ENCODE measurements around the gene CDAN1.
A peak's percentile ranks its signal among the peaks of the same experiment; 100 is the strongest.

CDAN1 gene

GRCh38 chr15:42734076-42734672 is 2.8 kb downstream of the CDAN1 start:
- no peak overlapping the region for H2AFZ ChIP-seq (ENCODE audit: low read length)
- no peaks in the 10 kb centered on the region for H3K27me3 ChIP-seq (ENCODE audit: insufficient read depth, low read length, poor library complexity, severe bottlenecking)
- peaks cover 18% of the 10 kb centered on the region; the same call in 1 of the 2 replicates for H3K36me3 ChIP-seq (ENCODE audit: insufficient read depth, low read length)
- no peaks in the 10 kb centered on the region for H3F3A ChIP-seq (ENCODE audit: low read depth)
- H3K9me3 ChIP-seq (ENCODE audit: insufficient read depth, low read depth, low read length), result no peaks in the 10 kb centered on the region
- peaks cover 23% of the 10 kb centered on the region for H4K20me1 ChIP-seq (ENCODE audit: insufficient read depth, low read length, poor library complexity, severe bottlenecking)
- peaks cover 37% of the 10 kb centered on the region for H3K79me2 ChIP-seq (ENCODE audit: insufficient read depth, low read length)
- TF ChIP-seq EZH2phosphoT487 (IDR thresholded peaks at IDR 0.05; ENCODE audit: borderline replicate concordance), result no peak
- TF ChIP-seq, protein P1, sequence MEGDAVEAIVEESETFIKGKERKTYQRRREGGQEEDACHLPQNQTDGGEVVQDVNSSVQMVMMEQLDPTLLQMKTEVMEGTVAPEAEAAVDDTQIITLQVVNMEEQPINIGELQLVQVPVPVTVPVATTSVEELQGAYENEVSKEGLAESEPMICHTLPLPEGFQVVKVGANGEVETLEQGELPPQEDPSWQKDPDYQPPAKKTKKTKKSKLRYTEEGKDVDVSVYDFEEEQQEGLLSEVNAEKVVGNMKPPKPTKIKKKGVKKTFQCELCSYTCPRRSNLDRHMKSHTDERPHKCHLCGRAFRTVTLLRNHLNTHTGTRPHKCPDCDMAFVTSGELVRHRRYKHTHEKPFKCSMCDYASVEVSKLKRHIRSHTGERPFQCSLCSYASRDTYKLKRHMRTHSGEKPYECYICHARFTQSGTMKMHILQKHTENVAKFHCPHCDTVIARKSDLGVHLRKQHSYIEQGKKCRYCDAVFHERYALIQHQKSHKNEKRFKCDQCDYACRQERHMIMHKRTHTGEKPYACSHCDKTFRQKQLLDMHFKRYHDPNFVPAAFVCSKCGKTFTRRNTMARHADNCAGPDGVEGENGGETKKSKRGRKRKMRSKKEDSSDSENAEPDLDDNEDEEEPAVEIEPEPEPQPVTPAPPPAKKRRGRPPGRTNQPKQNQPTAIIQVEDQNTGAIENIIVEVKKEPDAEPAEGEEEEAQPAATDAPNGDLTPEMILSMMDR (conservative IDR thresholded peaks at IDR 0.05; ENCODE audit: low read length), result no peak
- no peaks in the 10 kb centered on the region for H3K9me2 ChIP-seq (replicated peaks; ENCODE audit: low read depth, low read length)
- peak overlapping the region; percentile 89 for H3K9ac ChIP-seq (ENCODE audit: low read depth, low read length, poor library complexity, severe bottlenecking)
- peaks cover 25% of the 10 kb centered on the region for H3K4me1 ChIP-seq (ENCODE audit: insufficient read depth, low read length, poor library complexity, severe bottlenecking)
- no peak overlapping the region for H3K4me3 ChIP-seq (ENCODE audit: low read length, poor library complexity, severe bottlenecking)
- peak overlapping the region; percentile 97 for H3K4me2 ChIP-seq (ENCODE audit: low read depth, low read length, poor library complexity, severe bottlenecking)

- Histone ChIP-seq H3K4me1 (ENCODE audit: insufficient read depth, low read length, poor library complexity, severe bottlenecking) (peaks cover 25% of the 10 kb centered on the region), H3F3A (ENCODE audit: low read depth) (no peaks in the 10 kb centered on the region), H3K79me2 (ENCODE audit: insufficient read depth, low read length) (peaks cover 37% of the 10 kb centered on the region), H3K4me3 (ENCODE audit: low read length, poor library complexity, severe bottlenecking) (no peak overlapping the region), H3K9ac (ENCODE audit: low read depth, low read length, poor library complexity, severe bottlenecking) (no peak overlapping the region), H3K9me2 (replicated peaks; ENCODE audit: low read depth, low read length) (no peaks in the 10 kb centered on the region), H3K9me3 (ENCODE audit: insufficient read depth, low read depth, low read length) (no peaks in the 10 kb centered on the region), H3K4me2 (ENCODE audit: low read depth, low read length, poor library complexity, severe bottlenecking) (no peak overlapping the region), H3K27me3 (ENCODE audit: insufficient read depth, low read length, poor library complexity, severe bottlenecking) (no peaks in the 10 kb centered on the region), H2AFZ (ENCODE audit: low read length) (no peak overlapping the region), H3K36me3 (ENCODE audit: insufficient read depth, low read length) (peaks cover 27% of the 10 kb centered on the region; the same call in 1 of the 2 replicates), H4K20me1 (ENCODE audit: insufficient read depth, low read length, poor library complexity, severe bottlenecking) (peaks cover 23% of the 10 kb centered on the region)
- TF ChIP-seq EZH2phosphoT487 (IDR thresholded peaks at IDR 0.05; ENCODE audit: borderline replicate concordance), result no peak
These were observed 3.9 kb downstream of the CDAN1 start for GRCh38 chr15:42733027-42733426.

GRCh38 chr15:42732095-42732827 is 4.7 kb downstream of the CDAN1 start:
- Histone ChIP-seq H3K4me2 (ENCODE audit: low read depth, low read length, poor library complexity, severe bottlenecking) (no peak overlapping the region), H3K27me3 (ENCODE audit: insufficient read depth, low read length, poor library complexity, severe bottlenecking) (no peaks in the 10 kb centered on the region), H3F3A (ENCODE audit: low read depth) (no peaks in the 10 kb centered on the region), H3K36me3 (ENCODE audit: insufficient read depth, low read length) (peaks cover 33% of the 10 kb centered on the region; the same call in 1 of the 2 replicates), H3K4me1 (ENCODE audit: insufficient read depth, low read length, poor library complexity, severe bottlenecking) (peaks cover 21% of the 10 kb centered on the region), H3K9me3 (ENCODE audit: insufficient read depth, low read depth, low read length) (no peaks in the 10 kb centered on the region), H3K4me3 (ENCODE audit: low read length, poor library complexity, severe bottlenecking) (no peak overlapping the region), H3K9ac (ENCODE audit: low read depth, low read length, poor library complexity, severe bottlenecking) (no peak overlapping the region), H3K9me2 (replicated peaks; ENCODE audit: low read depth, low read length) (no peaks in the 10 kb centered on the region), H4K20me1 (ENCODE audit: insufficient read depth, low read length, poor library complexity, severe bottlenecking) (peaks cover 23% of the 10 kb centered on the region), H3K79me2 (ENCODE audit: insufficient read depth, low read length) (peaks cover 31% of the 10 kb centered on the region), H2AFZ (ENCODE audit: low read length) (no peak overlapping the region)
- no peak for TF ChIP-seq EZH2phosphoT487 (IDR thresholded peaks at IDR 0.05; ENCODE audit: borderline replicate concordance)
- TF ChIP-seq, protein P1 (conservative IDR thresholded peaks at IDR 0.05; ENCODE audit: low read length), result no peak
